UCSD-AML1 (cell line): ENCODE measurements around the gene LGSN.
"Not testable (repeated sequence)": the region's sequence is repeated elsewhere in the genome, so short reads cannot be mapped to it uniquely, and the experiment has no call there.

ENCODE experiments used
- DNase-seq: peaks from one replicate; lab custom pipeline; 2025; ENCODE audit not compliant: unreplicated experiment; lab: John Stamatoyannopoulos, UW

LGSN gene

DNA sequence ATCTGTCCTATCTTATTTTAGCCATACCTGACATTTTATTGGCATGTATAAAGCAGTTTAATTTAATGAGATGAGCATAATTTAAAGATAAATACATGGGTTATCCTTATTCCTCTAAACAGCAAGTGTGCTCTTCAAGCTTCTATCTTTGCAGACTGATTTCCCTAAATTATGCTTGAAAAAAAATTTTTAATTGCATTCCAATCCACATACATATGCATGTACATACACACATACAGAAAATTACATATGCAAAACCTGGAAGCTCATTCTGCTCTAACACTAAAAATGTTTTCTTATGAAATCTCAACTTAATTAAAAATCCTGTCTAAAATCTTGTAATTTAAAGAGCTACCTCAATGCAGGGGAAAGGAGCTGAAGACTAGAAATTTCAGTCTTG, 73.2 kb downstream of the LGSN start:
- DNase-seq: no peak

DNA sequence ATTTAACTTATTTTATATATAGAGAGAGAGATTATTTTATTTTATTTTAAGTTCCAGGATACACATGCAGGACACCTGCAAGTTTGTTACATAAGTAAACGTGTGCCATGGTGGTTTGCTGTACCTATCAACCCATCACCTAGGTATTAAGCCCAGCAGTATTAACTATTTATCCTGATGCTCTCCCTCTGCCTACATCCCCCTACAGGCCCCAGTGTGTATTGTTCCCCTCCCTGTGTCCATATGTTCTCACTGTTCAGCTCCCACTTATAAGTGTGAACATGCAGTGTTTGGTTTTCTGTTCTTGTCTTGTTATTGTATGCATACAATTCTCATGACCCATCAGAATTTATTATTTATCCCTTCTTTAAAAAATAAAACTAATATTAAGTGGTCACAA, 73.9 kb downstream of the LGSN start:
- no peak for DNase-seq

DNA sequence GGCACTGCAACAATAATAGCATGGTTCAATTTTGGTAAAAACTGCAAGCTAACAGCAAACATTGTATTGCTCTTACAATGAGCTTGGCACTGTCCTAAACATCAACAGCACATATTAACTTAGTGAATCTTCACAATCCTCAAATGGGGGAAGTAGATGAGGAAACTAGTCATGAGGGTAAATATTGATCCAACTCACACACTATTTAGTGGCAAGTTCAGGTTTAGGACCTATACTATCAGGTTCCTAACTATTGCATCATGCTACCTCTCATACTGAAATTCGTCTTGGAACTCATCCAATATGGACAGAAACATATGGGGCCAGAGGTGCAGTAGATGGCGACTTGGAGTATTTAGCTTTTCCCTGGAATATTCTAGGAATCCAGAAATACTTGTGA, 74.4 kb downstream of the LGSN start:
- no peak for DNase-seq

DNA sequence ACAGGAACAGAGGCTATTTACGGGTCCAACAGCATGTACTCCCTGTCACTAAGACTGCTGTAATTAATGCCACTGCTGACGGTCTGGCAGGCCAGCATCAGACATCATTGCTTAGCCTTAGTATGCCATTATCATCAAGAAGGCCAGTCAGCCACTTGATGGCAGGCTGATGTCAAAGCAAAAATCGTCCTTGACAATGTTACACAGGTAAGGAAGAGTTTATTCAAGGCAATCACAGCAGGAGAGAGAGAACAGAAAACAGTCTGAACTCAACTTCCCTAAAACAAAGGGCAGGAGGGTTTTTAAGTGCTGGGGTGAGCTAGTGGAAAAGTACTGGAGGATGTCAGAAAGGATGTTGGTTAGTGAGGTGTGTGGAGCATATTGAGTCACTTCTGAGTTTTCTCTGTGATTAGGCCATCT, 83.4 kb downstream of the LGSN start:
- no peak for DNase-seq

DNA sequence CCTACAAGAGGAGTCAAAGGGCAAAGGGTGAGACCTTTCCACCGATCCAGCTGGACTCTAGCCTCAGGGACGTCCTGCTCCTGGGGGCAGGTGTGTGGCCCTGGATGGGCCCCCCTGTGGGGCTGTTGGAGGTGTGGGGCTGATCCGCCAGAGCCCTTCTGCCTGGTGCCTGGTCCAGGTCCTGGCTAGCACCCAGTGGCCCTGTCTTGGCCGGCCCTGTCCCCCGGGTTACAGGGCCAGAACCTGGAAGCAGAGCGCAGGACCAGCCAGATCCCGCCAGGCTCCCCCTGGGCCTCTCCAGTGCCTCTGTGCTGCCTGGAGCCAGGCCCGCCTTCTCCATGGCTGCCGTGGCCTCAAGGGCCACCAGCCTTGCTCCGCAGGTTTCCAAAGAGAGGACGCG, 89.3 kb downstream of the LGSN start:
- not testable (repeated sequence) for DNase-seq

DNA sequence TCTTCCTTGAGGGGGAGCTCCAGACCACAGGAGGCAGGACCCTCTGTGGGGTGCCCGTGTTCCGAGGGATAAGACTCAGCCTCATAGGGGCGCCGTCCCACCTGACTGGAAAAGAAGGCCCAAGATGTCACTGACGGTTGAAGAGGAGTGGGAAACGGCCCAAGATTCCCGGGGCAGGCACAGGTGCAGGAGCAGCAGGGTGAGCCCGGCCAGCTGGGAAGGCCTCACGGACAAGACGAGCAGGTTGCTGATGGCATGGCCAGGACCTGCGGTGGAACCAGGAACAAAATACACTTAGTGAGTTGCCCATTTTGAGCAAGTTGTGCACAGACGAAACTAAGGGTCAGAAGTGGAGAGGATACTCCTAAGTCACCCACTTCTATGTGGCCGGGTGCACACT, 89.8 kb downstream of the LGSN start:
- DNase-seq: not testable (repeated sequence)

DNA sequence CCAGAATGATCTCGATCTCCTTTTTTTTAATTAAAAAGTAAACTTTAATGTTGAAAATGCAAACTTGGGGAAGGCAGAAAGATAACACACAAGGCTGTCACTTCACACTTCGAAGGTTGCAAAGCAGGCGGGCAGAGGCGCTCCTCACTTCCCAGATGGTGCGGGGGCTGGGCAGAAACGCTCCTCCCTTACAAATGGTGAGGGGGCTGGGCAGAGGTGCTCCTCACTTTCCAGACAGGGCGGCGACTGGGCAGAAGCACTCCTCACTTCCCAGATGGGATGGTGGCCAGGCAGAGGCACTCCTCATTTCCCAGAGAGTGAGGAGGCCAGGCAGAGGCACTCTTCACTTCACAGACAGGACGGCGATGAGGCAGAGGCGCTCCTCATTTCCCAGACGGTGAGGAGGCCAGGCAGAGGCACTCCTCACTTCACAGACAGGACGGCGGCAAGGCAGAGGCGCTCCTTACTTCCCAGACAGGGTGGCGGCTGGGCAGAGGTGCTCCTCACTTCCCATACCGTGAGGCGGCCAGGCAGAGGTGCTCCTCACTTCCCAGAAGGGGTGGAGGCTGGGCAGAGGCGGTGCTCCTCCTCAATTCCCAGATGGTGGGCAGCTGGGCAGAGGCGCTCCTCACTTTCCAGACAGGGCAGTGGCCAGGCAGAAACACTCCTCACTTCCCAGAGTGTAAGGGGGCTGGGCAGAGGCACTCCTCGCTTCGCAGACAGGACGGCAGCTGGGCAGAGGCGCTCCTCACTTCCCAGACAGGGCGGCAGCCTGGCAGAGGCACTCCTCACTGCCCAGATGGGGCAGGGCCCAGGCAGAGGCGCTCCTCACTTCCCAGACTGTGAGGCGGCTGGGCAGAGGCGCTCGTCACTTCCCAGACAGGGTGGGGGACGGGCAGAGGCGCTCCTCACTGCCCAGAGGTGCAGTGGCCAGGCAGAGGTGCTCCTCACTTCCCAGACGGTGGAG, 91.6 kb downstream of the LGSN start:
- DNase-seq: not testable (repeated sequence)

DNA sequence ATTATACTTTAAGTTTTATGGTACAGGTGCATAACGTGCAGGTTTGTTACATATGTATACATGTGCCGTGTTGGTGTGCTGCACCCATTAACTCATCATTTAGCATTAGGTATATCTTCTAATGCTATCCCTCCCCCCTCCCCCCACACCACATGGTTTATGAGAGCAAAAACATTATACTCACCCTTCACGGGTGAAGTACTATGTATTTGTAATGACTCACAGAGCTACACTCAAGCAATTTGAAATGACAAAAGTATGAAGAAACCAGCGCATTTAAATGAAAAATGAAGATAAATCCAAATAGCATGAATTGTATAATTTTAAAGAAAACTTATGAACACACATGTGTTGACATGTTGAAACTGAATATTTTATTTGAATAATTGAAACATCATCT, 93.8 kb downstream of the LGSN start:
- DNase-seq: not testable (repeated sequence)
